Measurements from ENCODE around the gene NDUFAF5.
"Not testable (repeated sequence)": the region's sequence is repeated elsewhere in the genome, so short reads cannot be mapped to it uniquely, and the experiment has no call there.

NDUFAF5 gene, protein sequence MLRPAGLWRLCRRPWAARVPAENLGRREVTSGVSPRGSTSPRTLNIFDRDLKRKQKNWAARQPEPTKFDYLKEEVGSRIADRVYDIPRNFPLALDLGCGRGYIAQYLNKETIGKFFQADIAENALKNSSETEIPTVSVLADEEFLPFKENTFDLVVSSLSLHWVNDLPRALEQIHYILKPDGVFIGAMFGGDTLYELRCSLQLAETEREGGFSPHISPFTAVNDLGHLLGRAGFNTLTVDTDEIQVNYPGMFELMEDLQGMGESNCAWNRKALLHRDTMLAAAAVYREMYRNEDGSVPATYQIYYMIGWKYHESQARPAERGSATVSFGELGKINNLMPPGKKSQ

DNA sequence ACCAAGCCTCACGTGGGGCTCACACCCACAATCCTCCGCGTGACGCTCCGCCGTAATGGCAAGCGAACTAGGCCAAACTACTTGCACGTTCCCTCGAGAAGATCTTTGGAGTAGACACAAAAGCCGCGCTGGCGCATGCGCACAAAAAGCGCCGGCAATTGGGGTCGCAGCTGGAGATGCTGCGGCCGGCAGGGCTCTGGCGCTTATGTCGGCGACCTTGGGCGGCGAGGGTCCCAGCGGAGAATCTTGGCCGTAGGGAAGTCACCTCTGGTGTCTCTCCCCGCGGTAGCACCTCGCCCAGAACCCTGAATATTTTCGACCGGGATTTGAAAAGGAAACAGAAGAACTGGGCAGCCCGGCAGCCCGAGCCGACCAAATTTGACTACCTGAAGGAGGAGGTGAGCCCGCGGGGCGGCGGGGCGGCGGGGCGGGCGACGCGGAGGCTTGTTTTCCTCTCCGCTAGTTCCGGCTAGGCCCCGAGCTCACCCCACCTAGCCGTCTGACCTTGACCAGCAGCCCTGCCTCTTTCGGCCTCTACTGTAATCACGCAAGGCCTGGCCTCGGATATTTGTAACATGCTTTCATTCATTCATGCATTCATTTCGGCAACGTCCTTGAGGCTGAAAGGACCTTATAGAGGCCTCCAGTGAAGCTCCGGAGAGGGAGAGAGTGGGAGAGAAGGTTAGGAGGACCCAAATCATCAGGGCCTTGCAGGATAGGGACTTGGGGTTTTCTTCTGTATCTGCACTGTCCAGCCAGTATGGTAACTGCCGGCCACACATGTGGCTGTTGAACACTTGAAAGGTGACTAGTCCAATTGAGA lies at the start of gene NDUFAF5, which contains the start of gene ESF1:
Gene NDUFAF5, plus strand, starts transcription at position 136 of the 823 bp plus-strand sequence. Its CDS starts 41 bp downstream, at position 177.
Gene ESF1, minus strand, starts transcription at position 27 of the 823 bp plus-strand sequence. CDS start 1,779 bp downstream, outside the sequence.
- DNase-seq: peak; percentile 89 to 92

DNA sequence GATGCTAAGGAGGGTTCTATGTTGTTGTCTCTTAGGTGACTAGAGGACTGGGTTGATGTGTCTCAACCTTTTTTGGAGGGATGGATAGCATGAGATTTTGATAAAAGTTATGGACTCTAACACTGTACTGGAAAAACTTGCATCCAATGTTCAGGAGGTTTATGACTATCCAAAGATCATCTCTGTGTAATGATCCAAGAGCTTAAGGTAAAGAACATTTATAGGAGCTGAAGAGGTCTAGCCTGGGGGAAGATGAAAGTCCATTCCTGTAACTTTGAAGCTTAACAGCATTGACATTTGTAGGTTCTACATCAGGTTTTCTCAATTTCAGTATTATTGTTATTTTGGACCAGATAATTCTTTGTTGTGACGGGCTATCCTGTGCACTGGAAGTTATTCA lies 49.0 kb upstream of the NDUFAF5 start:
- DNase-seq: no peak

DNA sequence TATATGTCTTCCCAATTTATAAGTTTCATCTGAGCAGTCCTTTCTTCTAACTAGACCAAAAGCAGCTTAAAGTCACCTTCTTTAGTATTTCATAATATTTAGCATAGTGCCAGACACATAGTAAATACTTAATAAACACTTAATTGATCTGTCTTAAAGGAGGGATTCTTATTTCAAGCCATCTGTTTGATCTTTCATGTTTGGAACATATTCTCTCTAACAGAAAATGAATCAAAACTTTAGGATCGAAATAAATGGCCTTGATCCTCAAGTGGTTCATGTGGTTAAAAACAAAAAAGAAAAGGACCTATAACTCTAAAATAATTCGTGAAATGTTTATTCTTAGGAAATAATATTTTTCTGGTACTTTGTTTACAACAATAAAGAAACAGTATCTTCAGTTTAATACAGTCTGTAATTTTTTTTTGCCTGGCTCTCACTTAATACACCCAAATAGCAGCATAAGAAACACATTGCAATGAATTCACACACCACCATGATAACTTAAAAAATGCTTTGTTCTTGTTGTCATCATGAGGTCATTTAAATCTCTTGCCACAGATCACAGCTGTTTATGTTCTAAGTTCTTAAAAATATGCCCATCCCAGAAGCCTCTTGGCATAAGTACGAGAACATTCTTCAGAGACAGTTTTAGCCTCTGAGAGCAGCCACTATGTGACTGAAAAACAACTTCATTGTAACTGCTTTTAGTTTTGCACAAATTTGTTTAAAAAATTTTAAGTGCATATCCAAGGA lies 48.2 kb upstream of the NDUFAF5 start:
- DNase-seq: no peak

DNA sequence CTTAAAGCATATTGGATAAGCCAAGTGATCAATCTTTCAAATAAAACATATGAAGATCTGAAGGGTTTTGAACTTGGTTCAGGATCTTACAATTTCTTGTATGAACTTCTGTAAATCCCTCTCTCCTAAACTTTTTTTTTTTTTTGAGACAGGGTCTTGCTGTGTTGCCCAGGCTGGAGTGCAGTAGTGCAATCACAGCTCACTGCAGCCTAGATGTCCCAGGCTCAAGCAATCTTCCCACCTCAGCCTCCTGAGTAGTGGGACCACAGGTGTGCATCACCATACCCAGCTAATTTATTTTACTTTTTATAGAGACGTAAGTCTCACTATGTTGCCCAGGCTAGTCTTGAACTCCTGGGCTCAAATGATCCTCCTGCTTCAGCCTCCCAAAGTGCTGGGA lies 46.6 kb upstream of the NDUFAF5 start:
- not testable (repeated sequence) for DNase-seq

DNA sequence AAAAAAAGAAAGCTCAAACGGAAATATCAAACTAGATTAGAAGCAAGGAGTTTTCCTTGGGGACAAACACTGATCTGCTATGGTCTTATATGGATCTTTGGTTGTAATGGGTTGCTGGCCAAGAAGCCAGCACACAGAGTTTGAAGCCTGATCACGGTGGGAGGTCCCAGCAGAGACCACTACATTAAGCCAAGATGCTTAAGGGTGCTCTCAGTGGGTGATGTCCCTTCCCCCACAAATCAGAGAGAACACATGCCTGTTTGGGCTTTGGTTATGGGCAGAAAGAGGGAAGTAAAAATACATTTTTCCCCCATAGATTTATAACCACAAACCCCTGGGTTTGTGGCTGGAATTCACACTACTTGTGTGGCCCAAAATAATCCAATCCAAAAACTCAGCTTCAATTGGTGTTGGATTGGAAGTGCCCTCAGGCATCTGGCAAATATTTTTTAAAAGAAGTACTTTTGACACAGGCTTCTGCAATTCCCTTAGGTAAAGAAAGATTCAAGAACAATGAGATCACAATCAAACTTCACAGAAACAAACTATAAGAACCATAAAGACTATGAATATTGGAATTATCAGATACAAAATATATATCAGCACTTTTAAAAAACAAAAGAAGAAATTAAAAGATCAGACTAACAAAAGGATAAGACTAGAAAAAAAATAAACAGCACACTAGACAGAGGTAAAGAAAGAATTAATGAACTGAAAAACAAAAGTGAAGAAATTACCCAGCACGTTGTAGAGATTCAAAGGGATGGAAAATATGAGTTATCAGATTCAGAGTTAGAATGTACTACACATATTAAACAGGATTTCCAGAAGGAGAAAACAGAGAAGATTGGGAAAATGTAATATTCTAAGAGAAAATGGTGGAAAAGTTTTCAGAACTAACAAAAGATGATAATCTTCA lies 44.8 kb upstream of the NDUFAF5 start:
- DNase-seq: no peak

DNA sequence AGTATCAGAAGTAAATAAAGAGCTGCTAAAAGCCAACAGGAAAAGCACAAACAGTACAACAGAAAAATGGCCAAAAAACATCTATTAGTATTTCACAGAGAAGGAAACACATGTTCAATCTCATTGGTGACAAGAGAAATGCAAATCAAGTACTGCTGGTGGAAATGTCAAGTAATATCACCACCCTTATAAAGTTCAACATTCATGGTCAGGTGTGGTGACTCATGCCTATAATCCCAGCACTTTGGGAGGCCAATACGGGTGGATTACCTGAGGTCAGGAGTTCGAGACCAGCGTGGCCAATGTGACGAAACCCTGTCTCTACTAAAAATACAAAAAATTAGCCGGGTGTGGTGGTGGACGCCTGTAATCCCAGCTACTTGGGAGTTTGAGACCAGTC lies 42.9 kb upstream of the NDUFAF5 start:
- no peak for DNase-seq

DNA sequence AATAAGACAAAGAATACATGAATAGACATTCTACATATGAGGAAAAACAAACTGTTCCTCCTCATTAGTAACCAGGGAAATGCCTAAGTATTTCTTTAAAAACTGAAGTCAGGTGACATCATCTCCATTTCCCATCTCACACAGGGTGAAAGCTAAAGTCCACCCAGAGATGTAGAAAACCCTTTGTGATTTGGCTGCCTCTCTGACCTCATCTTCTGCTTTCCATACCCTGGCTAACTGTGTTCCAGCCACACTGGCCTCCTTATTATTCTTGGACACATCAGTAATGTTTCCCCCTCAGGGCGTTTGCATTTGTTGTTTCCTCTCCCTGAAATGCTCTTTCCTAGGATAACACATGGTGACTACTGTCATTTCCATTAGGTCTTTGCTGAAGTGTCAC lies 40.5 kb upstream of the NDUFAF5 start:
- no peak for DNase-seq

DNA sequence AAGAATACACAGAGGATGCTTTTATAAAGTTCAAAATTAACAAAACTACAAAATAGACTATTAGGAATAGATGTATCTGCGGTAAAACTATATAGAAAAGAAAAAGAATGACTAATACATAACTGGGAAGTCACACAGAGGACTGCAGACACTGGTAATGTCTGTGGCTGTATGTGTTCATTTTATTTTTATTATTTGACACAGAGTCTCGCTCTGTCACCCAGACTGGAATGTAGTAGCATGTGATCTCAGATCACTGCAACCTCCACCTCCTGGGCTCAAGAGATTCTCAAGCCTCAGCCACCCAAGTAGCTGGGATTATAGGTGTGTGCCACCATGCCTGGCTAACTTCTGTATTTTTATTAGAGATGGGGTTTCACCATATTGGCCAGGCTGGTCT lies 39.0 kb upstream of the NDUFAF5 start:
- DNase-seq: no peak

DNA sequence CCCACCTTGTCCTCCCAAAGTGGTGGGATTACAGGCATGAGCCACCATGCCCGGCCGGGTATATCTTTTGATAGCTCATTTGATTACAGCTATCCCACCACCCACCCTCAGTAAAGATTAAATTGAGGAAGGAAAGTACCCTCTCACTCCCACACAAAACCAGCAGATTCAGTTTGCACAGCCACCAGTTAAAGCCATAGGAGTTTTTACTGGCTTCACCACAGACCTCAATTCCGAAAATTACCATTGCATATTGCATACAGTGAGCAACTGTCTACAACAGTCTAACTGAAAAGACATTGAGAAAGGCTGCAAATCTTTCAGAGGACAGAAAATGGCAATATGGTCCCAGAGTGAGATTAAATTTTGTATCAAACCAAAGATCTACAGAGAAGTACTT lies 35.0 kb upstream of the NDUFAF5 start:
- DNase-seq: no peak

DNA sequence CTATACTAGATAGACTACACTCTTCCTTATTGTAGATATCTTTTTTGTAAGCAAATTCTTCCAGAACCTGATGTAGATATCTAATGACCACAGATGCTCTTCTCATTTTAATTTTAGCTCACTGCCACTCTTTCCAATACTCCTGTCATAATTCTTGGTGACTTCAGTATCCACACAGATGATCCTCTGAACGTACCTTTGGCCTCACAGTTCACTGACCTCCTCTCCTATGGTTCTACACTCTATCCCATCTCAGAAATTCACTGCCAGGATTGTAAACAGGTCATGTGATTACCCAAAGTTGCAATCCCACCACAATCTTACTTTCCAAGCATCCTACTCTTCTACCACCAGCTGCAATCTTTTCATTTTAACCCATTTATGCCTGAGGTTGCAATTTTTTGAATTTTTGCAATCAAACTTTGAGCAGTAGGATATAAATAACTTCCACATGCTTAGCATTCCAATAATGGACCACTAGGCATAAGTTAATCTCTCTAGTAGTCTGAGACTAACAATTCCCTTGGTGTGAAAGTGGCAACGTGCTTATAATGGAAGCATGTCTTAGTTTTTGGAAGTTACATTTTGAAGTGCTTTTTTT lies 31.3 kb upstream of the NDUFAF5 start:
- no peak for DNase-seq

DNA sequence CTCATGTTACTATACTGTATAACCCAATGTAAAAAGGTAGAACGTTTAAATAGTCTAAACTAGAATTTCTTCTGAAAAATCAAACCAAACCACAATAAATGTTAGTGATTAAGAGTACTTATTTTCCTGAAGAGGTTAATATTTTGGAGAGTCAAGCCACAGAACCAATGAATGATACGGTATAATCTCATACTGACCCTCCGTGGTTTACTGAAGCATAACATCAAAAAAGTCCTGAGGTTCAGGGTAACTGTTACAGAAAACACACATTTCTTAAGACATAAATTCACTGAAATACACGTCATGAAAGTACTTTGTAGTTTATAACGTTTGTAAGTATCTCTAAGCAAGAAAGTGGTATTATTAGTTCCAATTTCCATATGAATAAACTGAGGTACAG lies 29.0 kb upstream of the NDUFAF5 start:
- no peak for DNase-seq

DNA sequence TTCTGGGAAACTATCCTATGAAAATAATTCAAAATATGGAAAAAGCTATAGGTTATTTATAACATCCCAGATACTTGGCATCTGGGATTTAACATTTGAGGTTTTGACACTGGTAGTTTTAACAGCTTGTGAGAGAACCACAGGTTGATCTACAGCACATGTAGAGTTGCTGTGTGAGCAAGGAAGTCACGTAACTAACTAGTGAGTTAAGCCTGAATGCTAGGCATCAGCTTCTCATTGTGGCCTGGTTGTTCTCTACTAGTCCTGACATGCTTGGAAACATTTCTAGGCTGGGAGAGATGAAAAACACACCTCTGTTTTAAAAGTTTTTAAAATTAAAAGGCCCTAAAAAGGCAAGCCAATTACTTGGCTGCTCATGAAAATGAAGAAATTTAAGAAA lies 28.3 kb upstream of the NDUFAF5 start:
- DNase-seq: no peak

DNA sequence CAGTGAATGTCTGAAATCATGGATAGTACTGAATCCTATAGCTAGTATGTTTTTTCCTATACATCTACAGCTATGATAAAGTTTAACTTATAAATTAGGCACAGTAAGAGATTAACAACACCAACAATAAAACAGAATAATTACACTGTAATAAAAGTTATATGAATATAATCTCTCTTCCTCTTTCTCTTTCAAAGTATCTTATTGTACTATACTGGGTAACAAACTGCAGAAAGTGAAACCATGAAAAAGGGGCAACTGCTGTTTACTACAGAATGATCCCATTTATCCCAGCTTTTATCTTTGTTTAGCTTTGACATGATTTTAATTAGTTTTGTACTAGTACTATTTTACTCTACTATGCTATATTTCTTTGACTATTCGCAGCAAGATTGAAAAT lies 25.9 kb upstream of the NDUFAF5 start:
- DNase-seq: no peak

DNA sequence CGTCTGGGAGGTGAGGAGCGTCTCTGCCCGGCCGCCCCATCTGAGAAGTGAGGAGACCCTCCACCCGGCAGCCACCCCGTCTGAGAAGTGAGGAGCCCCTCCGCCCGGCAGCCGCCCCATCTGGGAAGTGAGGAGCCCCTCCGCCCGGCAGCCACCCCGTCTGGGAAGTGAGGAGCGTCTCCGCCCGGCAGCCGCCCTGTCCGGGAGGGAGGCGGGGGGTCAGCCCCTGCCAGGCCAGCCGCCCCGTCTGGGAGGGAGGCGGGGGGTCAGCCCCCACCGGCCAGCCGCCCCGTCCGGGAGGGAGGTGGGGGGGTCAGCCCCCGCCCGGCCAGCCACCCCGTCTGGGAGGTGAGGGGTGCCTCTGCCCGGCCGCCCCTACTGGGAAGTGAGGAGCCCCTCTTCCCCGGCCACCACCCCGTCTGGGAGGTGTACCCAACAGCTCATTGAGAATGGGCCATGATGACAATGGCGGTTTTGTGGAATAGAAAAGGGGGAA lies 24.3 kb upstream of the NDUFAF5 start:
- not testable (repeated sequence) for DNase-seq

DNA sequence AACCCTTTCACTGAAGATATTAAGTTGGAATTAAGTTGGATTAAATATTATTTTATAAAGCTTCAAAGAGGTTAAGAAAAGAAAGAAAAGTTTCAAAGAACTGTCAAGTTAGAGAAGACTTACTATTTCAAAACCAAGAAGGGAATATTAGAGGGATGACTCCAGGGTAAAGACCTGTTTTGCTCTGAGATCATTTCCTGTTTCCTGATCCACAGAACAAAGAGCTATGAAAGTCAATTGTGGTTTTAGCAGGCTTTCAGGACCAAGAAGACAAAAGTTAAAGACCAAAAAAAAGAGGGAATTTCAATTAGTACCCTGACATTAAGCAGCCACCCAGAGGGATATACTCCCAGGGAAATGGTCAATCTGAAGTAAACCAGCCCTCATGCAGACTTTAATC lies 19.5 kb upstream of the NDUFAF5 start:
- no peak for DNase-seq

DNA sequence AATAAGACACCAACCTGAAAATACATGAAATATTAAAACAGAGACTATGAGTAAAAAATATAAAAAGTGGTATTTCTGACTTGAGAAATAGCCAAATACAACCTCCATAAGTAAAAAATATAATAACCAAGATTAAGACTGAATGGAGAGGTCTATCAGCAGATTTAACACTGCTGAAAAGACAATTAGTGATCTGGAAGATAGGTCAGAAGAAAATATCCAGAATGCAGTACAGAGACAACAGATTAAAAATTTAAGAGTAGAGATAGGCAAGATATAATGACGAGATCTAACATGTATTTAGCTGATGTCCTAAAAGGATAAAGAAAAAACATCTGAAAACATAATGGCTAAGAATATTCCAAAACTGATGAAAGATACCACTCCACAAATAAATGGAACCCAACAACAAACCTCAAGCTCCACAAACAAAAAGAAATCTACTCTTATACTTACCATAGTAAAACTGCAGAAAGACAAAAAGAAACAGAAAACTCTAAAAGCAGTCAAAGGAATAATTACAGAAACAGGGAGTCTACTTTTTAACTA lies 18.9 kb upstream of the NDUFAF5 start:
- DNase-seq: no peak

DNA sequence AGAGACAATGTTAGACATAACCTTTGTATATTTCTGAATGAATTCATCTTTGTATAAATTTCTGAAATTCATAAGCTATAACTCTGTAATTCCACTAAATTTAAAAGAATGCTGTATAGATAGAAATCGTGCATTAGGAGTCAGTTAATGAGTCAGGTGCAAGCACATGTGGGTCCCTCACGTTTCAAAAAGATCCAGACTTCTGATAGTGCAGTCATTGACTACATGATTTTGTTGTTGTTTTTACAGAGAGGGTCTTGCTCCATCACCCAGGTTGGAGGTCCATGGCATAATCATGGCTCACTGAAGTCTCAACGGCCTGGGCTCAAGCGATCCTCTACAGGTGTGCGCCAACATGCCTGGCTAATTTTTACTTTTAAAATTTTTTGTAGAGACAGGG lies 14.7 kb upstream of the NDUFAF5 start:
- no peak for DNase-seq

DNA sequence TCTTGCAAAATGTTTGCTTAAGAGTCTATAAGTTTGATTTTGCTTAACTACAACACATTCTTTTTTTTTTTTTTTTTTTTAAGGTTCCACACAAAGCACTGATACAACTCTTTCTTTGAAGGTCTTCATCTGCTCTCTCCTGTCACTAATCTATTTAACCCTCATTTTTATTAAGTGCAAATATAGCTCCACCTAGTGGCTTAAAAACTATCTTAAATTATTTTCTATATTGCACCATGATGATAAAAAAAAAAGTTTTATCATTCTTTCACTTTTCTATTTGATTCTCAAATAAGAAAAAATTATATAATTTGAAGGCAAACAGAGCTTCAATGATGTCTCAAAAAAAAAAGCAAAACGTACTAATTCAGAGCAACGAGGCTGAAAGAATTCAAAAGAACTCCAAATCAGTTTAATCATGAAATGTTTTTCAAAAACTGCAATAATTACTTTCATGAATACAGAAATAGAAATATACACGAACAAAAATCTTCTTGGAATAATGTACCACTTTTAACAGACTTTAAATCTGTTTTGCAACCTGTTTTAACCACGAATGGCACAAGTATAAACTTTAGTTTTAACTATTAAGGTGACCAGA lies 12.9 kb upstream of the NDUFAF5 start:
- no peak for DNase-seq

DNA sequence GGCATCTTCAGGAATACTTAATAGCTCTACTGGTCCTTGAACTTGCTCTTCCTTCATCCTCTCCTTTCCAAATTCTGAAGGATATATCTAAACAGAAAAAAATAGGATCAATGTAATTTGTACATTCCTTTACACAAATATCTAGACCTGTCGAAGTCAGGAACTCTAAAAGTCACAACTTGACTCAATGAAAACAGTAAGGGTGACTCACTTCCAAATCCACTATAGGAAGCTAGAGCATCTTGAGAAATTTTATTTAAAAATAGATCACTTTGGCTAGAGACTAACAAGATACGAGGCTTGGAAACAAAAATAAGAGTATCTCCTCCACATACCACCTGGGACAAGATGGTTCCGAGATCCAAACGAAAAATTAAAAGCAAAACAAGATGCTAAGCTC lies 12.3 kb upstream of the NDUFAF5 start:
- DNase-seq: no peak

DNA sequence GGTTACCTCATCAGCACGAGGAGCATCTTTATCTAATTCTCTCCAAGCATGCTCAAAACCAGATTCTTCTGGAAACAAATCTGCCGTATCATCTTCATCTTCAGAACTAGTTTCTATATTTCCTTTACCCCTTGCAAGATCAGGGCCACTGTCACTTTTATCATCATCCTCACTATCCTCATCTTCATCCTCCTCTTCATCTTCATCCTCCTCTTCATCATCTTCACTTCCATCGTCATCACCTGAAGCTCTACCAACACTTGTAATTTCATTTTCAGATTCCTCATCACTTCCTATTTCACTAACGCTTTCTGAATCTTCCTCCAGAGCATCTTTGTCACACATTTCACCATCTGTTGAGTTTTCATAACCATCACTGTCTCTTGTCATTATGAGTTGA lies 9.0 kb upstream of the NDUFAF5 start:
- no peak for DNase-seq

DNA sequence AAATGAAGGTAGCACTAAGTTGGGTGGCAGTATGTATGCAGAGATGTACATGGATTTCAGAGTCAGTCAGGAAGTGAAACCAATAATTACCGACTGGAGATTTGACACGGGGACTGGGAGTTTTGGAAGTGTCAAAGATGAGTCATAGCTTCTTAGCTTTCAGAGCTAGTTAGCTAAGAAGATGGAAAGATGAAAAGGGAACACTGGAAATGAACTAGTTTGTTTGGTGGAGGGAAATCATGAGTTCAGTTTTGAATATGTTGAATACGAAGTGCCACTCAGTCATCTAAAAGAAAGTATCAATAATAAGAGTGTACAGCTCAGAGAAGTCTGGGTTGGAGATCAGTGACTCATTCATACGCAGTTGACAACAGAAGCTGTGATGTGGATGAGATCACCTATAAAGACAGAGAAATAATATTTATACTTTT lies 7.6 kb upstream of the NDUFAF5 start:
- no peak for DNase-seq

Data from activated CD4-positive, alpha-beta T cell treated with anti-CD3 and anti-CD28 coated beads, Interleukin-2, amount 50 U/mL, for 48 hours (primary cell).